Measurements from ENCODE around the gene PDZRN3.

- TF ChIP-seq CTCF (IDR thresholded peaks at IDR 0.05; ENCODE audit: insufficient read depth, low read depth, low read length) (no peak), EZH2 (IDR thresholded peaks at IDR 0.05; ENCODE audit: insufficient read depth, low read length) (no peak)
These were observed 172.0 kb downstream of the PDZRN3 start for GRCh38 chr3:73452729-73453128.

All from astrocyte (in vitro differentiated cells and primary cell).